Endodermal cell (in vitro differentiated cells): ENCODE measurements around the gene FURIN. TPM values are rescaled to one million over a fixed set of nuclear protein-coding genes. Genes with fewer than 3 reads are reported as not detected.

Experiments
- DNase-seq: peaks from one replicate; pipeline ENCODE4 v3.0.0-alpha.2; 2017
- H3K27ac ChIP-seq: 2 replicates; pipeline ENCODE4 v1.5.1; 2013; ENCODE audit warnings: mild to moderate bottlenecking, low read depth, low read length, moderate library complexity
- H3K27me3 ChIP-seq: 2 replicates; pipeline ENCODE4 v1.6.1; 2013; ENCODE audit warnings: mild to moderate bottlenecking, low read length, moderate library complexity; ENCODE audit not compliant: insufficient read depth, control insufficient read depth, poor library complexity, severe bottlenecking
- H3K36me3 ChIP-seq: 2 replicates; pipeline ENCODE4 v1.7.0; 2013; ENCODE audit warnings: mild to moderate bottlenecking, low read length, moderate library complexity; ENCODE audit not compliant: control insufficient read depth, insufficient read depth
- H3K4me1 ChIP-seq: one replicate; pipeline ENCODE4 v1.7.0; 2013; ENCODE audit warnings: low read length; ENCODE audit not compliant: control insufficient read depth, insufficient read depth
- H3K4me3 ChIP-seq: 2 replicates; pipeline ENCODE4 v1.5.1; 2013; ENCODE audit warnings: mild to moderate bottlenecking, low read length, moderate library complexity
- H3K9ac ChIP-seq: 2 replicates; pipeline ENCODE4 v1.6.1; 2013; ENCODE audit warnings: mild to moderate bottlenecking, low read length, moderate library complexity; ENCODE audit not compliant: poor library complexity, severe bottlenecking; ENCODE audit errors: extremely low read depth
- H3K9me3 ChIP-seq: 2 replicates; pipeline ENCODE4 v1.6.1; 2013; ENCODE audit warnings: mild to moderate bottlenecking, low read length, moderate library complexity; ENCODE audit not compliant: control insufficient read depth
- H3K27ac Mint-ChIP-seq: 2 replicates; pipeline ENCODE4 v1.8.0; 2020; ENCODE audit warnings: mixed read lengths
- H3K27me3 Mint-ChIP-seq: 2 replicates; pipeline ENCODE4 v1.8.0; 2021; ENCODE audit warnings: mild to moderate bottlenecking, mixed read lengths; ENCODE audit not compliant: insufficient read depth
- H3K36me3 Mint-ChIP-seq: 2 replicates; pipeline ENCODE4 v1.8.0; 2020; ENCODE audit warnings: low read depth, mixed read lengths
- H3K4me1 Mint-ChIP-seq: 2 replicates; pipeline ENCODE4 v1.8.0; 2020; ENCODE audit warnings: mixed read lengths
- H3K4me3 Mint-ChIP-seq: 2 replicates; pipeline ENCODE4 v1.8.0; 2020; ENCODE audit warnings: mild to moderate bottlenecking, moderate library complexity, mixed read lengths
- H3K9me3 Mint-ChIP-seq: 2 replicates; pipeline ENCODE4 v1.8.0; 2020; ENCODE audit warnings: mild to moderate bottlenecking, mixed read lengths
- WGBS, 2 experiments: methylation state at CpG; one replicate each; pipeline versions ENCODE4 v1.1.5 to v1.1.7; 2013; ENCODE audit warnings: missing lambda C conversion rate in 2 of 2, mixed read lengths in 1 of 2; ENCODE audit not compliant: insufficient coverage in 1 of 2, insufficient read length in 1 of 2; 5-methylcytosine and 5-hydroxymethylcytosine counted together
- total RNA-seq, 2 donors: library from RNA; stranded (reverse); fragmentation: NEBNext Ultra II Directional in 1 of 2; extraction: Animal tissue kit (Norgen Biotek cat#: 25700) in 1 of 2; gene quantifications; 2 replicates in 1 of 2; 3 replicates in 1 of 2; pipeline ENCODE4 v1.2.1, GENCODE V29; 2021
- TF ChIP-seq, protein P1 (sequence below): fragments of 200-600 bp; sonication (generic); conservative IDR thresholded peaks from 2 replicates; pipeline ENCODE4 v1.5.0; 2021; ENCODE audit warnings: antibody characterized with exemption, mild to moderate bottlenecking

FURIN gene
- total RNA-seq, 2 donors from 2014 or later: 96.3 to 108 TPM

DNA sequence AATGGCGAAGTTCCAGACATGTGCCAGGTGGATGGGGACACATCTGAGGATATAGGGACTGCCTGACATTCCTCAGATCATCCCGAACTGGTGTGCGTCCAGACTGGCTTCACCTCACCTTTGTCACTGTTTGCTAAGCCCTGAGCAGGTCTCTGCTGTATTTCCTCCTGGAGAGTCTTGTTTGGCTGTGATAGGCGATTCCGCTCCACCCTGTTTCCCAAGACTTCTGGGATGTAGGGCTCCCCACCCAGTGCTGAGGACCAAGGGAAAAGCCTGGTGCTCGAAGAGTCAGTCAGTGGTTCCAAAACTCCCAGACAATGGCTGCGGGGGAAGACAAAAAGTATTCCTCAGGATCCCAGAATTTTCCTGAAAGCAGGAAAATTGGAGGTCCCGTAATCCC, 11.1 kb upstream of the FURIN start:
- H3K36me3 Mint-ChIP-seq: no peaks in the 10 kb centered on the region
- H3K27me3 Mint-ChIP-seq: no peaks in the 10 kb centered on the region
- peak overlapping the region; percentile 17 for H3K27ac Mint-ChIP-seq
- H3K9me3 Mint-ChIP-seq: no peaks in the 10 kb centered on the region
- WGBS, 2 experiments: 94 to 95% methylated on average over 6 to 8 of the region's 8 CpGs
- H3K4me3 Mint-ChIP-seq: no peak overlapping the region
- Histone ChIP-seq H3K4me3 (no peak overlapping the region), H3K36me3 (no peaks in the 10 kb centered on the region), H3K9me3 (no peaks in the 10 kb centered on the region), H3K27me3 (no peaks in the 10 kb centered on the region), H3K9ac (no peak overlapping the region), H3K27ac (no peak overlapping the region), H3K4me1 (peaks cover 5% of the 10 kb centered on the region)
- peaks cover 13% of the 10 kb centered on the region for H3K4me1 Mint-ChIP-seq
- no peak for DNase-seq
- TF ChIP-seq, protein P1, sequence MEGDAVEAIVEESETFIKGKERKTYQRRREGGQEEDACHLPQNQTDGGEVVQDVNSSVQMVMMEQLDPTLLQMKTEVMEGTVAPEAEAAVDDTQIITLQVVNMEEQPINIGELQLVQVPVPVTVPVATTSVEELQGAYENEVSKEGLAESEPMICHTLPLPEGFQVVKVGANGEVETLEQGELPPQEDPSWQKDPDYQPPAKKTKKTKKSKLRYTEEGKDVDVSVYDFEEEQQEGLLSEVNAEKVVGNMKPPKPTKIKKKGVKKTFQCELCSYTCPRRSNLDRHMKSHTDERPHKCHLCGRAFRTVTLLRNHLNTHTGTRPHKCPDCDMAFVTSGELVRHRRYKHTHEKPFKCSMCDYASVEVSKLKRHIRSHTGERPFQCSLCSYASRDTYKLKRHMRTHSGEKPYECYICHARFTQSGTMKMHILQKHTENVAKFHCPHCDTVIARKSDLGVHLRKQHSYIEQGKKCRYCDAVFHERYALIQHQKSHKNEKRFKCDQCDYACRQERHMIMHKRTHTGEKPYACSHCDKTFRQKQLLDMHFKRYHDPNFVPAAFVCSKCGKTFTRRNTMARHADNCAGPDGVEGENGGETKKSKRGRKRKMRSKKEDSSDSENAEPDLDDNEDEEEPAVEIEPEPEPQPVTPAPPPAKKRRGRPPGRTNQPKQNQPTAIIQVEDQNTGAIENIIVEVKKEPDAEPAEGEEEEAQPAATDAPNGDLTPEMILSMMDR: no peak

DNA sequence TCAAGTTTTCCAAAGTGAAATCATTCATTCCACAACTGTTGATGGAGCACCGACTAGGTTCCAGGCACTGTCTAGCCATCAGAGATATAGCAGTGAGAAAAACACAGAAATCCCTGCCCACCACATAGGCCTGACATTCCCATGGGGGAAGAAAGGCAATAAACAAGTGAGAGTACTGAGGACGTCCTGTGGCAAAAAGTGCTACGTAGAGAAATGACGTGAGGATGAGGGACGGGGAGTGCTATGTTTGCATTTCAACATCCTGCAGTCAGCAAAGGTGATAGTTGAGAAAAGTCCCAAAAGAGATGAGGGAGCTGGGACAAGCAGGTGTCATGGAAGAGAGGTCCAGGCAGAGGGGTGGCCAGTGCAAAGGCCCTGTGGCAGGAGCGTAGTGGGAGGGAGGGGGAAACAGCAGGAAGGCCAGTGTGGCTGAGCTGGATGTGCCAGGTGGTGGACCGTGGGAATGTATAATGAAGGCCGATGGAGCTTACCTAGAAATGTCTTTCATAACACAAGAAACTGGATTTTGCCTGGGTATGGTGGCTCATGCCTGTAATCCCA, 10.4 kb upstream of the FURIN start:
- DNase-seq: no peak
- Mint-ChIP-seq H3K4me1 (peaks cover 13% of the 10 kb centered on the region), H3K27me3 (no peaks in the 10 kb centered on the region), H3K36me3 (no peaks in the 10 kb centered on the region), H3K9me3 (no peaks in the 10 kb centered on the region), H3K27ac (peak overlapping the region; percentile 64), H3K4me3 (no peak overlapping the region)
- Histone ChIP-seq H3K9me3 (no peaks in the 10 kb centered on the region), H3K4me1 (peaks cover 5% of the 10 kb centered on the region), H3K4me3 (no peak overlapping the region), H3K27ac (no peak overlapping the region), H3K27me3 (no peaks in the 10 kb centered on the region), H3K36me3 (no peaks in the 10 kb centered on the region), H3K9ac (no peak overlapping the region)
- TF ChIP-seq, protein P1: no peak
- 95% methylated on average over 7 to 8 of the region's 8 CpGs for WGBS, 2 experiments

DNA sequence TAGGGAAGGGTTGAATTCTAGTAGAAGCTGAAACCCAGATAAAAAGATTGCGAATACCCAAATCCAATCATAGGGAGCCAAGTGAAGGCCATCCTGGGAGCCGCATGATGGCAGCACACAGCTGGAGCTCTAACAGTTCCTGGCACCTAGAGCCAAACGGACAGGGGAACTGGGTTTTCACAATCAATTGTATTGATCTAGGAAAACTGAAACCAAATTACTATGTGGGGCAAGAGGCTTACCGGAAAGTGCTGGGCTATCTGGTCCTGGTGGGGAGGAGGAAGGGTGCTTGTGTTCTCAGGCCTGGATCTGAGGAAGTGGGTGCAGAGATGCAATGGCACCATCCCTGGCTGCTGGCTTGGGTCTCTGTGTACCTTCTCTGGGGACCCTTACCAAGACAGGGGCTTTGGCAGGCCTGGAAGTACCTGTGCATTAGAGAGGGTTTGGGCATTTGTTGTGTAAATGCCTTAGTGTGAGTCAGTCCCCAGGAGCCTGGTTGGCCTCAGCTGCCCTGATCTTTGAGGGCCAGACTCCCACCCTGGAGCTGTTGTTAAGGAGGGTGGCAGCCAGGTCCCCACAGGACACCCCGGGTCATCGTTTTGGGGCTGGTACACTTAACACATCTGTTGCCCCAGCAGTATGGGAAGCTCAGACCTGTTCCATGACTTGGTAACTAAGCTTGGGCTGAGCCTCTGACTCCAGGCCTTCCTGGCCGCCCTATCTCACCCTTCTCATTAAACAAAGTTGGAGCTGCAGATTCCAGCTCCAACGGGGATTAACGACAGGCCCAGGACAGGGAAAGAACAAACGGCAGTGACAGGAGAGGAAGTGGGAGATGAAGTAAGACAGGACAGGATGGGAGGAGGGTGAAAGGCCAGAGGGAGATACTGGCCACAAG, 8.9 kb upstream of the FURIN start:
- Histone ChIP-seq H3K4me3 (no peak overlapping the region), H3K9ac (no peak overlapping the region), H3K4me1 (peaks cover 5% of the 10 kb centered on the region), H3K27ac (no peak overlapping the region), H3K9me3 (no peaks in the 10 kb centered on the region), H3K36me3 (no peaks in the 10 kb centered on the region), H3K27me3 (no peaks in the 10 kb centered on the region)
- peak; percentile 84 for DNase-seq
- Mint-ChIP-seq H3K36me3 (no peaks in the 10 kb centered on the region), H3K4me1 (peaks cover 13% of the 10 kb centered on the region), H3K27ac (peak overlapping the region; percentile 88), H3K9me3 (no peaks in the 10 kb centered on the region), H3K4me3 (no peak overlapping the region), H3K27me3 (no peaks in the 10 kb centered on the region)
- TF ChIP-seq, protein P1: peak; percentile 16
- 47 to 53% methylated on average over 6 to 10 of the region's 10 CpGs for WGBS, 2 experiments
